ENCODE measurements around the gene SCFD1.

GRCh38 chr14:30737916-30738315 is 115.8 kb downstream of the SCFD1 start:
- TF ChIP-seq CTCF (IDR thresholded peaks at IDR 0.05) (no peak), POLR2A (IDR thresholded peaks at IDR 0.05) (no peak)
